ENCODE measurements around the gene FGFRL1.

DNA sequence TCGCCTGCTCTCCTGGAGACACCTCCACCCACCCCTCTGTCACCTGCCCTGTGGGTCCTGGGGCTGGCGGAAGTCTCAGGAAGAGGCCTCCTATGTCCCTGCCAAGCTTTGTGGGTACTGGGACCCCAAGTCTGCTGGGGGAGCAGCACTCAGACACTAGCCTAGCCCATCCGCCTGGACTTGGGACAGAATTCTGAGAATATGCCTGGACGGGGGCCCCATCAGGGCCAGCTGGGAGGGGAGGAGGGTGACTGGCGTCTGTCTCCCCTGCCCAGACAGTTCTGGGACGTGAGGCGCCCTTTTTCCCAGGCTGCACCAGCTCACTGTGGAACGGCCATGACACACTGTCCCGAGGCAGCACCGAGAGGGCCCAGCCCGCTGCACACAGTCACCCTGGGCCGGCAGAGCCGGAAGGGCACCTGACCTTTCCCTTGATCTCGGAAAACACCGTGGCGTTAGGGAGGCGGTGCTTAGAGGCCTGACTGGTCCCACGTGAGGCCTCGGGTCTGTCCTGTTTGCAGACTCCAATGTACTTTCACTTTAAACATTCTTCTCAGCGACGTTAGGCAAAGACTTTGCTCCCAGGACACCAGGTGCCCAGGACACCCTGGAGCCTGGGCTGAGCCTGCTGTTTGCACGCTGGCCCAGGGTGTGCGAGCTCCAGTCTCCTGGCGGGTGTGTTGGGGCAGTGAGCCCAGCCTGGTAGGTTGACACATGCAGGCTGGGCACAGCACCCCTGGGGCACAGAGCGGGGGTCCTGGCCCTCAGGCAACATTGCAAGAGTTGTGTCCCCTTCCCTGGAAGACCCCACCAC, 18.9 kb upstream of the FGFRL1 start:
- TF ChIP-seq, protein P1, sequence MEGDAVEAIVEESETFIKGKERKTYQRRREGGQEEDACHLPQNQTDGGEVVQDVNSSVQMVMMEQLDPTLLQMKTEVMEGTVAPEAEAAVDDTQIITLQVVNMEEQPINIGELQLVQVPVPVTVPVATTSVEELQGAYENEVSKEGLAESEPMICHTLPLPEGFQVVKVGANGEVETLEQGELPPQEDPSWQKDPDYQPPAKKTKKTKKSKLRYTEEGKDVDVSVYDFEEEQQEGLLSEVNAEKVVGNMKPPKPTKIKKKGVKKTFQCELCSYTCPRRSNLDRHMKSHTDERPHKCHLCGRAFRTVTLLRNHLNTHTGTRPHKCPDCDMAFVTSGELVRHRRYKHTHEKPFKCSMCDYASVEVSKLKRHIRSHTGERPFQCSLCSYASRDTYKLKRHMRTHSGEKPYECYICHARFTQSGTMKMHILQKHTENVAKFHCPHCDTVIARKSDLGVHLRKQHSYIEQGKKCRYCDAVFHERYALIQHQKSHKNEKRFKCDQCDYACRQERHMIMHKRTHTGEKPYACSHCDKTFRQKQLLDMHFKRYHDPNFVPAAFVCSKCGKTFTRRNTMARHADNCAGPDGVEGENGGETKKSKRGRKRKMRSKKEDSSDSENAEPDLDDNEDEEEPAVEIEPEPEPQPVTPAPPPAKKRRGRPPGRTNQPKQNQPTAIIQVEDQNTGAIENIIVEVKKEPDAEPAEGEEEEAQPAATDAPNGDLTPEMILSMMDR (IDR thresholded peaks at IDR 0.05; ENCODE audit: borderline replicate concordance, extremely low read depth, low read length, poor library complexity, severe bottlenecking): no peak
- no peak for TF ChIP-seq EZH2 (IDR thresholded peaks at IDR 0.05; ENCODE audit: borderline replicate concordance, low read depth, low read length, severe bottlenecking)

All from DND-41 (cell line).